ENCODE results near the gene MRPL32.

The MRPL32 gene

DNA sequence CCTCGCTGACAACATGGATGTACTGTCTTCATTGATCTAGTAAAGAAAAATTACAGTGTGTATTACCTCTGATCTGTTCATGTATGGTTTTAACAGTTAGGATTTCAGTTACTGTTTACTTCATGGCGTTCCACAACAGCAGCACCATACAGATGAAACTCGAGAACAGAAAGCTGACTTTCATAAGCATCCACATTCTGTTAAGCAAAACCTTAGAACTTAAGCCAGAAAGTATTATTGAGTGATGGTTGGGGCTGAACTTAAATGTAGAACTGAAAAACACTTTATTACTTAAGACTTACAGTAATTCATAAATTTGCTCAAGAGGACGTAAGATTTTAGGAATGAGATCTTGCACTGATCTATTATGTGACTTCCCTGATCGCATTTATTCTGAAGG is 3.7 kb downstream of the MRPL32 start:
- TF ChIP-seq, protein P1, sequence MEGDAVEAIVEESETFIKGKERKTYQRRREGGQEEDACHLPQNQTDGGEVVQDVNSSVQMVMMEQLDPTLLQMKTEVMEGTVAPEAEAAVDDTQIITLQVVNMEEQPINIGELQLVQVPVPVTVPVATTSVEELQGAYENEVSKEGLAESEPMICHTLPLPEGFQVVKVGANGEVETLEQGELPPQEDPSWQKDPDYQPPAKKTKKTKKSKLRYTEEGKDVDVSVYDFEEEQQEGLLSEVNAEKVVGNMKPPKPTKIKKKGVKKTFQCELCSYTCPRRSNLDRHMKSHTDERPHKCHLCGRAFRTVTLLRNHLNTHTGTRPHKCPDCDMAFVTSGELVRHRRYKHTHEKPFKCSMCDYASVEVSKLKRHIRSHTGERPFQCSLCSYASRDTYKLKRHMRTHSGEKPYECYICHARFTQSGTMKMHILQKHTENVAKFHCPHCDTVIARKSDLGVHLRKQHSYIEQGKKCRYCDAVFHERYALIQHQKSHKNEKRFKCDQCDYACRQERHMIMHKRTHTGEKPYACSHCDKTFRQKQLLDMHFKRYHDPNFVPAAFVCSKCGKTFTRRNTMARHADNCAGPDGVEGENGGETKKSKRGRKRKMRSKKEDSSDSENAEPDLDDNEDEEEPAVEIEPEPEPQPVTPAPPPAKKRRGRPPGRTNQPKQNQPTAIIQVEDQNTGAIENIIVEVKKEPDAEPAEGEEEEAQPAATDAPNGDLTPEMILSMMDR (IDR thresholded peaks at IDR 0.05; ENCODE audit: low read length, missing control alignments): no peak
- H3K4me3 ChIP-seq (replicated peaks; ENCODE audit: low read depth, low read length): no peak overlapping the region
- no peak for DNase-seq (ENCODE audit: low read depth)

DNA sequence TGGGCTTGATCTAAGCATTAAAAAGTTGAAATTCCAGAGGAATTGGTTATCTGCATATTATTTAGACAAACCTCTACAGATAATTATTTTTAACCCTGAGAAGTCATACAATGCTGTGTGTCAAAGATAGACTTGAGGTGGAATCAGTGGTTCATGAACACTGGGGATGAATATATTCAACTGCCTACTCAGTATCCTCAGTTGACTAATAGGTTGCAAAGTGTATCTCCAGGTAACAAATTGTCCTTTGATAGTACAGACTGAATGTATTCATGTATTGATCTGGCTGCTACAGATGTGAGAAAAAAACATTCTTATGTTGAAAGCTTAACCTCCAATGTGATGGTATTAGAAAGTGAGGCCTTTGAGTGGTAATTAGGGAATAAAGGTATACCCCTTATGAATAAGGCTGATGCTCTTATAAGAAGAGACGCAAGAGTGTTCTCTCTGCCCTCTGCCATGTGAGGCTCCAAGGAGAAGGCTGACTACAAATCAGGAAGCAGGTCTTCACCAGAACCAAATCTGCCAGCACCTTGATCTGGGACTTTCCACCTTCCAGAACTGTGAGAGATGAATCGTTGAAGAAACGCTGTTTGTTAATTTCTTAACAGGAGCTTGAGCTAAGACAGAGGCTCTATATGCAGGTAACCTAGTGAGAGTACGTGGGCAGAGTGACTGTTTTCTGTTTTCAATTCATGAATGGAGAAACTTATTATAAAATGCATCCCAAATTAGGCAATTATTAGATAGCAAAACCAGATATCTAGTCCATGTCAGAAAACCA is 7.5 kb downstream of the MRPL32 start:
- DNase-seq (ENCODE audit: low read depth): no peak
- no peak overlapping the region for H3K4me3 ChIP-seq (replicated peaks; ENCODE audit: low read depth, low read length)
- TF ChIP-seq, protein P1 (IDR thresholded peaks at IDR 0.05; ENCODE audit: low read length, missing control alignments): no peak

DNA sequence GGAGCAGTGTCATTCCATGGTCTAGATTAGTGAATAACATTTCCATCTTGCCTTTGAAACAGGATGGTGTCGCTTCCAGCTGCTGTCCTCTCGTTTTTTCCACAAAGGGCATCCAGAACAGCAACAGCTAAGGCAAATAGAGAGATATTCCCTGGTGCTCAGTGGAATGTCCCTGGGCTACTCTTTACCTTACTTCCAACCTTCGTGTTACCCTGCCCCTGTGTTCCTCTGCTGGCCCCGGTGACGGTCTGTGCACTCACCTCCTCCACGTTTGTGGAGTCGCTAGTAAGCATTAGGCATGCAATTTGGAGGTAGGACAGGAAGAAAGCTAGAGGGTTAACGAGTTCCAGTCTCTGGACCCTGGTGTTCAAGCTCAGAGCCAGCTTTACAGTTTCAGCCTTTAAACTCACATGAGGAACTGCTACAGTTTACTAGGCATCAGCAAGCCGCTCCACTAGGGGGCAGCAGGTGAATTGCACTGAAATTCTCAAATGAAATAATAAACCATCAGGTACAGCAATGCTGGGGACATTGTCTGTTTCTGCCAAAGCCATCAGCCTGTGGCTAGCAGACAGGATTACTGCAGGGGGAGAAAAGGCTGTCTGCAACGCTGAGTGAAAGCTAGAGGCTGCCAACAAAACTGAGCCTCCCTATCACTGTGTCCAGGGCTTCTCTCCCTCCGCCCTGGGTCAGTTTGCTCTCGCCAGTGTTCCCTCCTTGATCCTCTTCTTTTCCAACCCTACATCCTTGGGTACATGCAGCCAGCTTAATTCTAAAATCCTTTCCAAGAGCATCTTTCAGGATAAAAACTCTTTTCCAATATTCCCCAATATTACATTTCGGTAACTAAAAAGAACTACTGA is 9.0 kb downstream of the MRPL32 start:
- peak; percentile 87 for DNase-seq (ENCODE audit: low read depth)
- TF ChIP-seq, protein P1 (IDR thresholded peaks at IDR 0.05; ENCODE audit: low read length, missing control alignments): peak; percentile 96

GRCh38 chr7:42945821-42946626 is 13.8 kb downstream of the MRPL32 start:
- no peak overlapping the region for H3K4me3 ChIP-seq (replicated peaks; ENCODE audit: low read depth, low read length)
- TF ChIP-seq, protein P1 (IDR thresholded peaks at IDR 0.05; ENCODE audit: low read length, missing control alignments): no peak
- peak; percentile 11 for DNase-seq (ENCODE audit: low read depth)

More for the DNA sequence above, 9.0 kb downstream of the MRPL32 start:
- H3K4me3 ChIP-seq (replicated peaks; ENCODE audit: low read depth, low read length): no peak overlapping the region

- no peak for DNase-seq (ENCODE audit: low read depth)
- H3K4me3 ChIP-seq (replicated peaks; ENCODE audit: low read depth, low read length): no peak overlapping the region
- TF ChIP-seq, protein P1 (IDR thresholded peaks at IDR 0.05; ENCODE audit: low read length, missing control alignments): no peak
These were observed 14.4 kb downstream of the MRPL32 start for GRCh38 chr7:42946627-42946950.

GRCh38 chr7:42947521-42947920 is 15.3 kb downstream of the MRPL32 start:
- TF ChIP-seq, protein P1 (IDR thresholded peaks at IDR 0.05; ENCODE audit: low read length, missing control alignments): no peak
- H3K4me3 ChIP-seq (replicated peaks; ENCODE audit: low read depth, low read length): no peak overlapping the region
- DNase-seq (ENCODE audit: low read depth): no peak
